NCI-H1436 treated with DMSO at 0.1 percent for 48 hours (cell line): ENCODE measurements around the gene ELOB.
"Not testable (repeated sequence)": the region's sequence is repeated elsewhere in the genome, so short reads cannot be mapped to it uniquely, and the experiment has no call there.

ENCODE experiments used
- DNase-seq: peaks from one replicate; lab custom pipeline; 2025; lab: John Stamatoyannopoulos, UW

Gene ELOB

DNA sequence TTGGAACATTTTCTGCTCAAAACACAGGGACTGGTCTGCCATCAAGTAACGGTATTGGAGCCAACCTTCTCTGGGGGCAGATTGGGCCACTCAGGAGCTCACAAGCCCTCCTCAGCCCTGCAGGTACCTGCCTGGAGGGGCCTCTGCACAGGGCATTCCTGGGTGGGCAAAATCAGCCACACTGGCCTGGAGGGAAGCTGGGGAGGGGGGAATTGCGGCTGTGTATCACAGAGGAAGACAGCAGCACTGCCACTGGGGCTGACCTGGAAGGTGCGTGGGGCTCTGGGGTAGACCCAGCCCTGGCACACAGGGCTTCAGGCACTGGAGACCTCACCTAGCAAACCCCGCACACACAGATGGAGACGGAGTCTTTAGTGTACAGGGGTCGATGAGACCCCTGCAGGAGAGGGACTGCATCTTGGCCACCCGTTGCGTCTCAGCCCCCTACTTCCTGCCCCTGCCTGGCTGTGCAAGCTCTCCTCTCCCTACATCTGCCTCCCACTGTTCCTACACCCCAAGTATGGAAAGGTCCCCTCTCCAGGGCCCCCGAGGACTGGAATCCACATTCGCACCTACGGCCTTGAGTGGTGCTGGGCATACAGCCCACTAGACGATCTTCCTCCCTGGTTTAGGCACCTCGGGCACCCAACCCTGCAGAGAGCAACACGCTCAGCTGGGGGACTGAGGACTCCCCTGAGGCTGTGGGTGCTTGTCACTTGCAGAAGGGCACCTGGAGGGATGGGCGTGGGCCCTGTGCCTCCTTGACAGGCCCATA is 31.8 kb downstream of the ELOB start:
- no peak for DNase-seq

GRCh38 chr16:2744711-2745110 is 32.4 kb downstream of the ELOB start:
- no peak for DNase-seq

DNA sequence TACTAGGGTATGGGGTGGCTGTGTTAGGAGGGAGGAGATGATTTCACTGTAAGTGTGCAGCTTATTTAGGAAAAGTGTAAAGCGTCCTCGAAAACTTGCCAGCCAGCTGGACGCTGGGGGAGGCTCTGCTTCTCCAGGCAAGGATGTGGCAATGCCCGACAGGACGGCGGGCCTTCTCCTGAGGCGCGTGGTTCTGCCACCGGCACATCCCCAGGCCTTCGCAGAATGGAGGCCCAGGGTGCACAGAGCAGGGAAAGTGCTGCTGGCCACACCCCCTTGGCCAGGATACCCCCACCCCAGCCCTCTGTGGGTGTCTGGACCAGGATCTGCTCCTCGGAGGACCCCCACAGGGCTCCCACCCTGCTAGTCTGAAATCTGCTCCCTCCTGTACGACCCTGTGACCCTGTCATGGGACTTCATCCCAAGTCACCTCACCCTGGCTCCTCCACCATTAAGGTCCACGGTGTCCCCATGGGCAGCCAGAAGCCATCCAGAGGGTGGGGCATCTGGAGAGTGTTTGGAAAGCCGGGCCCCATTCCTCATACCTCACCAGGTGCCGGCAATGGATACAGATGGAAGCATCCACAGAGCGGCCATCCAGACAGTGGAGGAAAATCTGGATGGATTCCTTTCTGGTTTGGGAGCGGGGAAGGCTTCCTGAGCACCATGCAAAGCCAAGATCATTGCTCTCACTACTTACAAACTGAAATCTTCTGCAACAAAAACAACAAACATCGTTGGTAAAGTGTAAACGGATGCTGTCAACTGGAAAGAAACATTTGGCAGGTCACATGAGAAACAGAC is 33.9 kb downstream of the ELOB start:
- no peak for DNase-seq

DNA sequence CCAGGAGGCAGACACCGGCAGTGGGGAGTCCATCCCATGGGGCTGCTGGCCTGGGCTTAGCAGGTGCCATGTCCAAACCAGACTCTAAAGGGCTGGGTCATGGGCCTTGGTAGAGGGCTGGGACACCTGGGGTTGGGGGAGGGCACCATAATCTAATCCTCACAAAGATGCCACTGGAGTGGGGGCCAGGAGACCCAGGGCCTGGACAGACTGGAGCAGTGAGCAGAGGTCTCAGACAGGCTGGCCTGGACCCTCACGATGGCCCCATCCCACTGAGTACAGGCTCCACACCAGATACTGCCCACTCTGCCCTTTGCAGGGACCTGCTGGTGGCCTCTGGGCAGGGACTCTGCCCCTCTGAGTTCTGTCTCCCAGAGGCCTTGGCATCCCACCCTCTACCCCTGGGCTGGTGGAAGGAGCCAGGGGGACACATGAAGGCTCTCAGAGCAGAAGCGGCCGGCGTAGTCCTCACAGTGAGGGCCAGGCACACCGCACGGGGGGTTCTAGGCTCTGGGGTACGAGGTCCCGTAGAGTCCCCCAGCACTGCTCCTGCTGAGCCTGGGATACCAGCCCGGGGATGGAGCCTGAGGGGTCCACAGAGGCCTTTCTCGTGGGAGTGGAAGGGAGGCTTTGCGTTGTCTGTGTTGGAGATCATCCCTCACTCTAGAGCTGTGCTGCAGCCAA is 34.6 kb downstream of the ELOB start:
- no peak for DNase-seq

DNA sequence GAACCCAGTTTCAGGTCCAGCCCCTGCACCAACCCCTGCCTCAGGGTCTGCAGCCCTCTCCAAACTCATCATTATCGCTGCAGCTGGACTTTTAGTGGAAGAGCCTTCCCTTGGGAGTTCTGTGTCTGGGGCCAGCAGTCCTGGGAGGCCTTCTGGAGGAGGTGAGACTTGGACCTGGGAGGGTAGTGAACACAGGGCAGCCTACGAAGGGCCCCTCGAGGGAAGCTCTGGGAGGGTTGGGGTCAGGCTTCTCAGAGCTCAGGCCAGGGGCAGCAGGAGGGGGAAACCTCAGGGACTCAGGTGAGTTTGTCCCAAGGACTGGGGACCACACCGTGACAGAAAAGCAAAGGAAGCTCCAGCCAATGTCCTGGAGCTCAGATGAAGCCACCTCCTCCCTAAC is 35.9 kb downstream of the ELOB start:
- no peak for DNase-seq

DNA sequence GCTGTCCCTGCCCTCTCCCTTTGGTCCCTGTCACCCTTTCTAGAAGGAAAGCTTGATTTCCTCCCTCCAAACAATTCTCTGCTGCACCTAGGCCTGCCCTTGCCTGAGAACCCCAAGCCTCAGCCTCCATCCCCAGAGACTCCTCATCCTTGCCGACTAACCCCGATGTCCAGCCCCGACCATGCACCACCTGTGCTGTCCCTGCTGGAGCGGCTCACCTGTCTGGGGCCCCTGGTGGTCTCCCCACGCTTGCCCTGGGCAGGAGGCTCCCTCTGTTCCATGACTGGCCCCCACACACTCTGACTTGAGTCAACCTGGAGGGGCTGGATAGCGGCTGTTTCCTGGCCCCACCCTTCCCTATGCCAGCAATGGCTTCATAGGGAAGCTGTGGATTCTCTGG is 36.6 kb downstream of the ELOB start:
- DNase-seq: no peak

DNA sequence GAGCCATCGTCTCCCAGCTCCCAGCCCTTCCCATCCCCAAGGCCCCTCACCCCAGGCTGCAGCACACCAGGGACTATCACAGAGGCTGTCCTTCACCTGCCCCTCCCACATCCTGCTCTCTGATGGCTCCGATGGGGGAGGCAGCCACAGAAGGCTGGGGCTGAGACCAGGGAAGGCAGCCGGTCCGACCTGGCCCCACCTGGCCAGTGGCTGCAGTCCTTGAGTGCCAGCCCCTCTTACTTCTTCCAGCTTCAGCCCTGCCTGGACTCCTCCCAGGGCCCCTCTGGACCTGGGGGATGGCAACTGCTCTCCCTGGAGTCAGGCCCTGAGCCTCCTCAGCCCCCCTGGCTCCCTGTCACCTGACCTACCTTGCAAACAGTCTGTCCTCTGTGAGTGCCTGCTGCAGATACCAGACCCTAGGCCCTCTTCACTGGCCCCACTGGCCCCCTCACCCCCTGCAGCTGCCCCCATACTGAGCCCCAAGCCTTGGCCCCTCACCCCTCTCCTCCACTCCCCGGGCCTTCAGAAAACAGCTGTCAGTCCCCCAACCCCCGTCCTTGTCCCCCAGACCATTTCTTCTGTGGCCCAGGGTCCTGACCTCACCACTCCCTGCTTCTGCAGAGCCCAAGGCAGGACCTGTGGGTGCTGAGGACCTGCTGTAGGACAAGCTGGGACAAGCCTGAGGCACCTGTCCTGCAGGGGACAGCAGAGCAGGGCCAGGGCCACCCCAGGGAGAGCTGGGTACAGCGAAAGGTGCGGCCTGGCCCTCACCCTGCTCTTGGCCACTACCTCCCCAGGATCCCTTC is 37.3 kb downstream of the ELOB start:
- no peak for DNase-seq

DNA sequence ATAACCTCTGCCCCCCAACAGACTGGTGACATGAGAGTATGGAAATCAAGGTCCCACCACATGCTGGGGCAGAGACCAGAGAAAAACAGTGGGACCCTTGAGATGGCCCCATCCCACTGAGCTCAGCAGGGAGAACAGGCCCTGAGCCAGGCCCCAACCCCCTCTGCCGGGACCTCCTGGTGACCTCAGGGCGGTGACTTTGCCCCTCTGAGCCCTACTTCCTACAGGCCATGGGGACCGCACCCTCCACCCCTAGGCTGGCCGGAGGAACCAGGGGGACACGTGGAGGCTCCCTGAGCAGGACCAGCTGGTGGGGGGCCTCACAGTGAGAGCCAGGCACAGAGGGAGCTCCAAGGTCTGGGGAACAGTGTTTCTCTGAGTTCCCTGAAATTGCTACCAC is 38.5 kb downstream of the ELOB start:
- DNase-seq: no peak

DNA sequence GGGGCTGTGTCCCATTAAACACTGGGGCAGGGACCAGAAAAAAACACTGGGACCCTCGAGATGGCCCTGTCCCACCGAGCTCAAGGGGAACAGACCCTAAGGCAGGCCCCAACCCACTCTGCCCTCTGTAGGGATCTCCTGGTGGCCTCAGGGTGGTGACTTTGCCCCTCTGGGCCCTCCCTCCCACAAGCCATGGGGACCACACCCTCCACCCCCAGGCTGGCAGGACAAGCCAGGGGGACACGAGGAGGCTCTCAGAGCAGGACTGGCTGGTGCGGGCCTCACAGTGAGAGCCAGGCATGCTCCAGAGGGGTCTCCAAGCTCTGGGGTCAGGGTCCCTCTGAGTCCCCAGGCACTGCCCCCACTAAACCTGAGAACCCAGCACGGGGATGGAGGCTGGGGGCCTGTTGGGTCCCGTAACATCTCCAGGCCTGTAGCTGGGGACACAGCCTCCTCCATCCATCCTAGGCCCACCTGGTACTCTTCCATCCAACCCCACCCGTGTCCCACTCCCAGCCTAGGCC is 39.1 kb downstream of the ELOB start:
- DNase-seq: no peak

GRCh38 chr16:2737238-2737605 is 39.9 kb downstream of the ELOB start:
- no peak for DNase-seq

DNA sequence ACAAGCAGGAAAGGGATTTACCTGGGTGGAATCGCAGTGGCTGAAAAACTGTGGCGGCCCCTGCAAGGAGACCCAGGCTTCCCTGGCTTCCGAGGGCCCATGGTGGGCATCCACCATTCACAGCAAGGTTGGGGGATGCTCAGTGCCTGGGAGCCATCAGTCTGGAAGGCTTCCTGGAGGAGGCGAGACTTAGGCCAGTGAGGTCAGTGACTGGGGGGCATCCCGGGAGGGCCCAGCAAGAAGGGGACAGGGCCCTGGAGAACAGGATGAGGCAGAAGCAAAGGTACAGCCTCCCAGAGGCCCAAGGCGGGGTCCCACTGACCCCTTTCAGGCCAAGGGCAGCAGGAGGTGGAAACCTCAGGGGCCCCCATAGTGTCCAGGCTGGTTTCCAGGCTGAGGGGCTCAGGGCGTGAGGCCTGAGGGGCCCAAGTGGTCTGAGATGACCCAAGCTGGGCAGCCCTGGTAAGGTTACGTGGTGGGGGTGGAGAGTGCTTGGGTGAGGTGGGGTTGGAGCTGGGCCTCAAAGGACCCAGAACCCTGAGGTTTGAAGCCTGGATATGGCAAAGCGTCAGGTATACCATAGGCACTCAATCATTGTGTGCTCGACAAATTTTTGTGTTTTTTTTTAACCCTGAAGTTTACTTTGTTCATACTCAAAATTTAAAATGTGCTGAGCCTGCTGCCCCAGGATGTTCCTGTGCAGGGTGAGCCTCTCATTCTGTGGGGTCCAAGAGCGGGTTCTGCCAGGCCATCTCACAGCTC is 40.4 kb downstream of the ELOB start:
- DNase-seq: no peak

DNA sequence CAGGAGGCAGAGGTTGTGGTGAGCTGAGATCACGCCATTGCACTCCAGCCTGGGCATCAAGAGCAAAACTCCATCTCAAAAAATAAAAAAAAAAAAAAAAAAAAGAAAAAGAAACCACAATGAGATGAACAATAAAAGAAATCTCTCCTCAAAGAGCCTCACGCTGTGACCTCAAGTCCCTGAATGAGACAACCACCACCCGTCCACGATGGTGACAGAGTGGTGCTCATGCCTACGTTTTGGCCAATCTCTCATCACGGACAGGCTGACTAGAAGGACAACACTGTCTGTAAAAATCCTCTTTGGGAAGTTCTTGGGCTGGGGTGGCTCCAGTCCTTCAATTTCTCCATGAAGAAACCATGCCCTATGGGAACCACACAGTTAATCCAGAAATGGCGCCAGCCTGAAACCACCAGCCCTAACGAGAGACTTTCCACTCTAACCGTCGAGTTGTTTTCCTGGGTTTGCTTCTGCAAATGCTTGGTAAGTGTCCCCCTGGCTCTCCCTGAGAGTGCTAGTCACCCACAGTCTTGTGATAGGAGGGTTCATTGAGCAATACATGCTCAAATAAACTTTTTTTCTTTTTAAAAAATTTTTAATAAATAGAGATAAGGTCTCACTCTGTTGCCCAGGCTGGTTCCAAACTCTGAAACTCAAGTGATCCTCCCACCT is 42.1 kb downstream of the ELOB start:
- DNase-seq: no peak

GRCh38 chr16:2728034-2728433 is 49.0 kb downstream of the ELOB start:
- no peak for DNase-seq

- no peak for DNase-seq
Measured at GRCh38 chr16:2726923-2727322, 50.2 kb downstream of the ELOB start.

- DNase-seq: no peak
Measured at GRCh38 chr16:2724816-2725348, 52.2 kb downstream of the ELOB start.

DNA sequence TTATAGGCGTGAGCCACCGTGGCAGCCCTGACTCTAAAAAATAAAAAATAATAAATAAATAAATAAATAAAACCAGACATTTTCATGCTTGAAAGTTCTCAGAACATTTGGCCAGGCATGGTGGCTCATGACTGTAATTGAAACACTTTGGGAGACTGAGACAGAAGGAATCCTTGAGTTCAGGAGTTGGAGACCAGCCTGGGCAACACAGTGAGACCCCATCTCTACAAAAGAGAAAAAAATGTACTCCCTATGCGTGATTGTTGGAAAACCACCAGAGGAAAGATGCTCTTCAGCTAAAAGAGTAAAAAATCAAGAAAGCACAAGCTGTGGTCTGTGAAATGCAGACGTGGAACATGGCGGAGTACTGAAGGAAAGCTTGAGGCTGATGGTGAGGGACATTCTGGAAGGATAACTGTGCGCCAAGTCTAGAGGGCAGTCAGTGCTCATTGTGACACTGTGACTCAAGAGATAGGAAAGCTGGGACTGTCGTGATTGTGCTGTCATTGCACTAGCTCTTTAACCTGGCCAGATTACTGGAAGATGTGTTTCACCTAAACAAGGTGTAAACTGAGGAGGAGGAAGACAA is 52.9 kb downstream of the ELOB start:
- no peak for DNase-seq

- DNase-seq: not testable (repeated sequence)
Measured at GRCh38 chr16:2721634-2722173, 55.4 kb downstream of the ELOB start.
